ENCODE measurements around the gene SMYD3. TPM values are rescaled to one million over a fixed set of nuclear protein-coding genes. Genes with fewer than 3 reads are reported as not detected.

SMYD3 gene
- total RNA-seq, 3 donors from 2014 or later = 16.3 to 18.0 (median 16.4) TPM

DNA sequence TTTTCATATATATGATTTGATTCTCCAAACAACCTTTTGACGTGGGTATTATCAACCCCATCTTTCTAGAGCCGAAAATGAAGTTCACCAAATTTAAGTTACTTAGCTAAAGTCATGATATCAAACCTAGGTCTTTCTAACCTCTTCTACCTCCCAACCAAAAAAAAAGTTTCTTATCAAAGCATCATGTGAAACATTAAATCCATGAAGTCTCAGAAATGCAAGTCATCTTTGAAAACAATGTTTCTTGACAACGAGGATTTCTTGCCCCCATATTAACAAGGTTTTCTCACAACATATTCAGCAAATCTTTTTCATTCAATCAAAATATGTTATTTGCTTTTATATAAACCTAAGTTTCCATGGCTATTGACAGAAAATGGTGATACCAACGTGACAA, 306.3 kb downstream of the SMYD3 start:
- H3K36me3 ChIP-seq (ENCODE audit: low read depth) = no peaks in the 10 kb centered on the region
- H3K4me3 ChIP-seq = no peak overlapping the region
- no peak for DNase-seq
- ATAC-seq = no peak
- intact Hi-C loops (cut with DNase I, micrococcal nuclease) = no loop called here
- TF ChIP-seq, protein P1, sequence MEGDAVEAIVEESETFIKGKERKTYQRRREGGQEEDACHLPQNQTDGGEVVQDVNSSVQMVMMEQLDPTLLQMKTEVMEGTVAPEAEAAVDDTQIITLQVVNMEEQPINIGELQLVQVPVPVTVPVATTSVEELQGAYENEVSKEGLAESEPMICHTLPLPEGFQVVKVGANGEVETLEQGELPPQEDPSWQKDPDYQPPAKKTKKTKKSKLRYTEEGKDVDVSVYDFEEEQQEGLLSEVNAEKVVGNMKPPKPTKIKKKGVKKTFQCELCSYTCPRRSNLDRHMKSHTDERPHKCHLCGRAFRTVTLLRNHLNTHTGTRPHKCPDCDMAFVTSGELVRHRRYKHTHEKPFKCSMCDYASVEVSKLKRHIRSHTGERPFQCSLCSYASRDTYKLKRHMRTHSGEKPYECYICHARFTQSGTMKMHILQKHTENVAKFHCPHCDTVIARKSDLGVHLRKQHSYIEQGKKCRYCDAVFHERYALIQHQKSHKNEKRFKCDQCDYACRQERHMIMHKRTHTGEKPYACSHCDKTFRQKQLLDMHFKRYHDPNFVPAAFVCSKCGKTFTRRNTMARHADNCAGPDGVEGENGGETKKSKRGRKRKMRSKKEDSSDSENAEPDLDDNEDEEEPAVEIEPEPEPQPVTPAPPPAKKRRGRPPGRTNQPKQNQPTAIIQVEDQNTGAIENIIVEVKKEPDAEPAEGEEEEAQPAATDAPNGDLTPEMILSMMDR (IDR thresholded peaks at IDR 0.05) = no peak
- H3K4me1 ChIP-seq (ENCODE audit: low read depth) = no peaks in the 10 kb centered on the region
- H3K9me3 ChIP-seq = no peaks in the 10 kb centered on the region

DNA sequence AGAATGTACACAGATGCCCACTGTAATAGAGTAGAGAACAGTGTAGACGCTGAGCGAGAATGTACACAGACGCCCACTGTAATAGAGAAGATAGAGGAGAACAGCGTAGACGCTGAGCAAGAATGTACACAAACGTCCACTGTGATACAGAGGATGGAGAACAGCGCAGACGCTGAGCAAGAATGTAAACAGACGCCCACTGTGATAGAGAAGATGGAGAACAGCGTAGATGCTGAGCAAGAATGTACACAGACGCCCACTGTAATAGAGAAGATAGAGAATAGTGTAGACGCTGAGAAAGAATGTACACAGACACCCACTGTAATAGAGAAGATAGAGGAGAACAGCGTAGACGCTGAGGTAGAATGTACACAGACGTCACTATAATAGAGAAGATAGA, 306.9 kb downstream of the SMYD3 start:
- DNase-seq = no peak
- Histone ChIP-seq H3K4me1 (ENCODE audit: low read depth) (no peaks in the 10 kb centered on the region), H3K4me3 (no peak overlapping the region), H3K36me3 (ENCODE audit: low read depth) (no peaks in the 10 kb centered on the region), H3K9me3 (no peaks in the 10 kb centered on the region)
- intact Hi-C loops (cut with DNase I, micrococcal nuclease) = no loop called here
- TF ChIP-seq, protein P1 (IDR thresholded peaks at IDR 0.05) = no peak
- ATAC-seq = no peak

DNA sequence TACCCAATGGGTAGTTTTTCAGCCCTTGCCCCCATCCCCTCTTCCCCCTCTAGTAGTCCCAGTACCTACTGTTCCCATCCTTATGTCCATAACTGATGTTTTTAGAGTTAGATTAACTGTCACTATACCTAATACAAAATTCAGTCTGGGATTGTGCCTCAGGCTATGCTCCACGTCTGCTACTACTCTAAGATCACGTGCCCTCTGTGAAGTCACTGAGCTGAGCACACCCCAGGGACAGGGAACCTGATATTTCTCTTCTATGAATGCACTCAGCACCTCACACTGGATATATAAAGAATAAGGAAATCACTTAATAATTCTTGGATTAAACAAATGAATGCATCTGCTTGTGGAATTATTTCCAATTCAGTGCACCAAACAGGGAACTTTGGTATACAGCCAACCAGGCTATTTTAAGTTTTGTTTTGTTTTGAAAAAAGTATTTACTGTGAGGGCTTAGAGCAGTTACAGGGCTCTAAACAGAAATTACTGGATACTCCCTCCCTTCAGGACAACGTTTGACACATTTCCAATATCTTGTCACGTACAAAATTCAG, 307.9 kb downstream of the SMYD3 start:
- Histone ChIP-seq H3K36me3 (ENCODE audit: low read depth) (no peaks in the 10 kb centered on the region), H3K4me3 (no peak overlapping the region), H3K9me3 (no peaks in the 10 kb centered on the region), H3K4me1 (ENCODE audit: low read depth) (no peaks in the 10 kb centered on the region)
- ATAC-seq = no peak
- TF ChIP-seq, protein P1 (IDR thresholded peaks at IDR 0.05) = no peak
- intact Hi-C loops (cut with DNase I, micrococcal nuclease) = no loop called here
- no peak for DNase-seq

DNA sequence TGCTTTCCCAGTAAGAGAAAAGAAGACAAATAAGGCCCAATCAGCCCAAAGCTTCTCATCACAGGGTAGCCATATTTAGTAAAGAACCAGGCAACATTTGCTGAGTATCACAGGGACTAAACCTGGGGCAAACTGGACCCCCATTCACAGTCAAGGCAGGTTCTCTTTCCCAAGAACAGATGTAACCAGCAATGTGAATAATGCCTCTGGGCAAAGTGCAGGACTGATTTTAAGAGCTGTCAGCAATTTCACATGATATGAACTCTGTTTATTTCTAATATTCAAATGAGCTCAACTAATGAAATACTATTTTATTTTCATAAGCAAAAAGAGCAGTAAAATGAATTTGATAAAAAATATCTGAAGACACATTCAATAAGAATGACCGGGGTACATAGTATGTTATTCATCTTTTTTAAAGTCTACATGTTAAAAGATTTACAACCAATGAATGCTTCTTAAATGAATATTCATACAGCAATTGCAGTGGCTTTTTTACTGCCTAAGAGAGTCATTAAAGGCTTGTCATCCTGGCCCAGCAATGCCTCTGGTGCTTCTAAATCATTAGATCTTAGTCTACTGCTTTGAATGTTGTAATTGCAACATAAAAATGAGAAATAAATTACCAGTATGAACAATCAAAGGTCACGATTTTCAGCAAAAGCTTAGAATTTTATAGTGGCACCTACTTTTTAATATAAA, 308.8 kb downstream of the SMYD3 start:
- TF ChIP-seq, protein P1 (IDR thresholded peaks at IDR 0.05) = no peak
- DNase-seq (no peak), ATAC-seq (no peak)
- H3K4me1 ChIP-seq (ENCODE audit: low read depth) = no peaks in the 10 kb centered on the region
- no peaks in the 10 kb centered on the region for H3K9me3 ChIP-seq
- H3K36me3 ChIP-seq (ENCODE audit: low read depth) = no peaks in the 10 kb centered on the region
- intact Hi-C loops (cut with DNase I, micrococcal nuclease) = no loop called here
- H3K4me3 ChIP-seq = no peak overlapping the region

DNA sequence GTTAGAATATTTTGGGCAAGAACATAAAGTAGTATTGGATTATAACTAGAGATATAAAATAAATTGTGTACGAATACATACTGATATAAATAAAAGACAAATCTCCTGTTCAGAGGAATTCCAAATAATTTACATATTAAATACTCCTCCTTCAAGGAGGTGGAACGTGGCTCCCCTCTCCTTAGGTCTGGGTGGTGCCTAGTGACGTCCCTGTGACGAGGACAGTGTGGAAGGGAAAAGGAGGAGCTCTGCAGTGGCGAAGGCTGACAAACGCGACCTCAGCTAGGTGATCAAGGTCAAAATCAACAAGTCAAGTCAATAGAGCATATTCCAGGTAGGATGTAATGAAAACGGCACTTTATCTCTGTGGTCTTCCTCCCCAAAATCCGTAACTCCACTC, 310.0 kb downstream of the SMYD3 start:
- ATAC-seq (no peak), DNase-seq (no peak)
- no peak overlapping the region for H3K4me3 ChIP-seq
- TF ChIP-seq, protein P1 (IDR thresholded peaks at IDR 0.05) = no peak
- no peaks in the 10 kb centered on the region for H3K4me1 ChIP-seq (ENCODE audit: low read depth)
- no peaks in the 10 kb centered on the region for H3K36me3 ChIP-seq (ENCODE audit: low read depth)
- intact Hi-C loops (cut with DNase I, micrococcal nuclease) = no loop called here
- H3K9me3 ChIP-seq = no peaks in the 10 kb centered on the region

Measured in mucosa of descending colon (tissue), 3 donors.